Spleen (tissue), 11 donors: ENCODE data around the gene CAMK1D. TPM values are rescaled to one million over a fixed set of nuclear protein-coding genes. Genes with fewer than 3 reads are reported as not detected.

Experiments used
- DNase-seq: peaks from one replicate; pipeline ENCODE4 v3.0.0-alpha.2; 2020
- H3K27ac ChIP-seq, 8 donors: fragments of 200-600 bp; sonication (generic) in 7 of 8; 1 replicate in 4 of 8; 2 replicates in 4 of 8; pipeline versions ENCODE4 v1.5.0 to v1.8.0; 2016 to 2021; ENCODE audit warnings: inconsistent platforms in 4 of 8, mild to moderate bottlenecking in 4 of 8, moderate library complexity in 1 of 8
- H3K27me3 ChIP-seq, 7 donors: fragments of 200-600 bp; sonication (generic) in 6 of 7; replicated peaks in 1 of 7; 1 replicate in 4 of 7; 2 replicates in 3 of 7; pipeline versions ENCODE4 v1.5.0 to v1.8.0; 2016 to 2021; ENCODE audit warnings: inconsistent platforms in 3 of 7, mild to moderate bottlenecking in 1 of 7
- H3K36me3 ChIP-seq, 6 donors: fragments of 200-600 bp; sonication (generic) in 5 of 6; 1 replicate in 4 of 6; 2 replicates in 2 of 6; pipeline versions ENCODE4 v1.5.0 to v1.8.0; 2016 to 2021; ENCODE audit warnings: inconsistent platforms in 2 of 6
- H3K4me1 ChIP-seq, 6 donors: fragments of 200-600 bp; sonication (generic) in 5 of 6; 1 replicate in 3 of 6; 2 replicates in 3 of 6; pipeline versions ENCODE4 v1.5.0 to v1.8.0; 2016 to 2021; ENCODE audit warnings: inconsistent platforms in 3 of 6
- H3K4me3 ChIP-seq, 8 donors: fragments of 200-600 bp; sonication (generic) in 7 of 8; 1 replicate in 4 of 8; 2 replicates in 4 of 8; pipeline versions ENCODE4 v1.5.0 to v1.8.0; 2016 to 2021; ENCODE audit warnings: inconsistent platforms in 4 of 8, mild to moderate bottlenecking in 4 of 8, moderate library complexity in 2 of 8
- H3K9me3 ChIP-seq, 8 donors: fragments of 200-600 bp; sonication (generic) in 7 of 8; 1 replicate in 4 of 8; 2 replicates in 4 of 8; pipeline versions ENCODE4 v1.5.0 to v1.8.0; 2016 to 2021; ENCODE audit warnings: inconsistent platforms in 4 of 8
- POLR2A ChIP-seq, 3 donors: fragments of 450-650 bp; IDR thresholded peaks; one replicate each; pipeline ENCODE4 v1.5.1; 2017; ENCODE audit warnings: antibody characterized with exemption in 3 of 3, mild to moderate bottlenecking in 1 of 3
- POLR2AphosphoS5 ChIP-seq, 3 donors: sonication (generic); formaldehyde crosslinking; IDR thresholded peaks; one replicate each; pipeline ENCODE4 v1.5.1; 2017; ENCODE audit warnings: antibody characterized with exemption in 3 of 3
- WGBS, 5 donors: extraction: QIAGEN DNeasy Blood & Tissue Kit in 3 of 5; methylation state at CpG; one replicate each; pipeline versions ENCODE4 v1.1.5 to v1.1.7; 2013 to 2018; 5-methylcytosine and 5-hydroxymethylcytosine counted together
- intact Hi-C: fragments of 100-400 bp; cut with DNase I; formaldehyde crosslinking; loops from one replicate; pipeline ENCODE4 v1.15.0; 2023; ENCODE audit warnings: low total_unique reads
- polyA plus RNA-seq, 3 donors: library from polyadenylated mRNA; stranded (reverse); fragments of 200-250 nt; gene quantifications; one replicate each; pipeline ENCODE4 v1.2.1, GENCODE V29; 2013
- total RNA-seq, 7 donors: library from RNA; depleted of rRNA in 3 of 7; stranded (reverse); fragments of >200 nt in 3 of 7; fragmentation: NEBNext Ultra II Directional in 4 of 7; extraction: Animal tissue kit (Norgen Biotek cat#: 25700) in 4 of 7; gene quantifications; one replicate each; pipeline versions ENCODE4 v1.1.0 to v1.2.1, GENCODE V29; 2016 to 2021
- TF ChIP-seq, protein P1 (sequence below), 11 experiments: fragments of 200-600 bp in 7 of 11; fragments of 450-650 bp in 4 of 11; sonication (generic) in 4 of 11; IDR thresholded peaks in 8 of 11; conservative IDR thresholded peaks in 3 of 11; 1 replicate in 7 of 11; 2 replicates in 4 of 11; pipeline versions ENCODE4 v1.4.0 to v1.8.0; 2016 to 2021; ENCODE audit warnings: antibody characterized with exemption in 11 of 11, inconsistent platforms in 4 of 11, mild to moderate bottlenecking in 1 of 11
- donor health status: healthy with polysubstance abuse.
- donor health status: DM: no; HTN: no; CAD: no; lungs with moderate emphysema.
- donor health status: DM: no; HTN: no; CAD: no.
- donor health status: Bipolar disorder and iron deficiency.
- donor health status: healthy.
- donor health status: DM: no; HTN: no; CAD: no.
- donor health status: DM: yes; HTN: yes; CAD: no.

CAMK1D gene
- total and polyA plus RNA-seq, 10 donors: 6.8 to 34.5 (median 20.0) TPM

- Histone ChIP-seq H3K27me3 (no peaks in the 10 kb centered on the region), H3K4me1 (peaks cover 0 to 21% (median 0%) of the 10 kb centered on the region in 6 donors), H3K36me3 (no peaks in the 10 kb centered on the region), H3K27ac (no peak overlapping the region), H3K4me3 (no peak overlapping the region), H3K9me3 (no peaks in the 10 kb centered on the region)
- intact Hi-C loops: no loop called here
- TF ChIP-seq, protein P1, sequence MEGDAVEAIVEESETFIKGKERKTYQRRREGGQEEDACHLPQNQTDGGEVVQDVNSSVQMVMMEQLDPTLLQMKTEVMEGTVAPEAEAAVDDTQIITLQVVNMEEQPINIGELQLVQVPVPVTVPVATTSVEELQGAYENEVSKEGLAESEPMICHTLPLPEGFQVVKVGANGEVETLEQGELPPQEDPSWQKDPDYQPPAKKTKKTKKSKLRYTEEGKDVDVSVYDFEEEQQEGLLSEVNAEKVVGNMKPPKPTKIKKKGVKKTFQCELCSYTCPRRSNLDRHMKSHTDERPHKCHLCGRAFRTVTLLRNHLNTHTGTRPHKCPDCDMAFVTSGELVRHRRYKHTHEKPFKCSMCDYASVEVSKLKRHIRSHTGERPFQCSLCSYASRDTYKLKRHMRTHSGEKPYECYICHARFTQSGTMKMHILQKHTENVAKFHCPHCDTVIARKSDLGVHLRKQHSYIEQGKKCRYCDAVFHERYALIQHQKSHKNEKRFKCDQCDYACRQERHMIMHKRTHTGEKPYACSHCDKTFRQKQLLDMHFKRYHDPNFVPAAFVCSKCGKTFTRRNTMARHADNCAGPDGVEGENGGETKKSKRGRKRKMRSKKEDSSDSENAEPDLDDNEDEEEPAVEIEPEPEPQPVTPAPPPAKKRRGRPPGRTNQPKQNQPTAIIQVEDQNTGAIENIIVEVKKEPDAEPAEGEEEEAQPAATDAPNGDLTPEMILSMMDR (IDR thresholded peaks at IDR 0.05 in 8 of 11, conservative IDR thresholded peaks at IDR 0.05 in 3 of 11): no peak
- TF ChIP-seq POLR2A (IDR thresholded peaks at IDR 0.05) (no peak), POLR2AphosphoS5 (IDR thresholded peaks at IDR 0.05) (no peak)
- no peak for DNase-seq
- WGBS, 5 donors: 93 to 96% (median 95%) methylated on average over 3 of the region's 3 CpGs
These were observed 311.5 kb downstream of the CAMK1D start for GRCh38 chr10:12660812-12661211.

DNA sequence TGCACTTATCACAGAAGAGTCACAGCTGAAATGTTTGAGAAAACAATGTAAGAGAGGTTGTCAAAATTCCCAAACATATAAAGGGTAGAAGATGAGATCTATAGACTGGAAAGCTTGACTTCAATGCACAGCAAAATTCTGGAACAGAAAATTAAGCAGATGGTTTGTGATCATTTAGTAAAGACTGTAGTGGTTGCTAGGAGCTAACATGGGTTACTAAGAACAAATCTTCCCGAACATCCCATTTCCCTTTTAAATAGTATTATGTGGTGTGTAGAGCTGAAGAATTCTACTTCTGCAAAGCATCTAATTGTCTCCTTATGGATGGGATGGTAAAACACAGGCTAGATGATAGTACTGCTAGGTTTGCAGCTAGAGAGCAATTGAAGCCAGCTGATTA, 312.3 kb downstream of the CAMK1D start:
- H3K27ac ChIP-seq: no peak overlapping the region
- peaks cover 0 to 15% (median 0%) of the 10 kb centered on the region in 6 donors for H3K4me1 ChIP-seq
- no peak for DNase-seq
- no peaks in the 10 kb centered on the region for H3K9me3 ChIP-seq
- H3K36me3 ChIP-seq: peaks cover 0 to 1% (median under 1%) of the 10 kb centered on the region in 6 donors
- H3K4me3 ChIP-seq: no peak overlapping the region
- H3K27me3 ChIP-seq: no peaks in the 10 kb centered on the region
- intact Hi-C loops: no loop called here
- 80 to 92% (median 87%) methylated on average over 1 of the region's 1 CpG for WGBS, 5 donors
- TF ChIP-seq, protein P1 (IDR thresholded peaks at IDR 0.05 in 8 of 11, conservative IDR thresholded peaks at IDR 0.05 in 3 of 11): no peak
- TF ChIP-seq POLR2A (IDR thresholded peaks at IDR 0.05) (no peak), POLR2AphosphoS5 (IDR thresholded peaks at IDR 0.05) (no peak)

GRCh38 chr10:12663863-12664262, 314.5 kb downstream of the CAMK1D start:
- no peak overlapping the region for H3K27ac ChIP-seq
- no peaks in the 10 kb centered on the region for H3K27me3 ChIP-seq
- TF ChIP-seq POLR2A (IDR thresholded peaks at IDR 0.05): no peak
- no peak for TF ChIP-seq POLR2AphosphoS5 (IDR thresholded peaks at IDR 0.05)
- TF ChIP-seq, protein P1 (IDR thresholded peaks at IDR 0.05 in 8 of 11, conservative IDR thresholded peaks at IDR 0.05 in 3 of 11): no peak
- H3K4me1 ChIP-seq: peaks cover 0 to 12% (median 0%) of the 10 kb centered on the region in 6 donors
- no peaks in the 10 kb centered on the region for H3K9me3 ChIP-seq
- no peak for DNase-seq
- H3K4me3 ChIP-seq: no peak overlapping the region
- WGBS, 5 donors: 82 to 94% (median 92%) methylated on average over 1 of the region's 1 CpG
- H3K36me3 ChIP-seq: peaks cover 0 to 14% (median 5%) of the 10 kb centered on the region in 6 donors
- intact Hi-C loops: no loop called here

GRCh38 chr10:12665501-12665900, 316.2 kb downstream of the CAMK1D start:
- no peak overlapping the region for H3K4me3 ChIP-seq
- peaks cover 0 to 8% (median 5%) of the 10 kb centered on the region in 8 donors for H3K9me3 ChIP-seq
- TF ChIP-seq POLR2A (IDR thresholded peaks at IDR 0.05) (no peak), POLR2AphosphoS5 (IDR thresholded peaks at IDR 0.05) (no peak)
- TF ChIP-seq, protein P1 (IDR thresholded peaks at IDR 0.05 in 8 of 11, conservative IDR thresholded peaks at IDR 0.05 in 3 of 11): no peak
- 79 to 88% (median 81%) methylated on average over 7 of the region's 7 CpGs for WGBS, 5 donors
- H3K27ac ChIP-seq: no peak overlapping the region
- peaks cover 0 to 16% (median 5%) of the 10 kb centered on the region in 6 donors for H3K36me3 ChIP-seq
- no peaks in the 10 kb centered on the region for H3K27me3 ChIP-seq
- no peaks in the 10 kb centered on the region for H3K4me1 ChIP-seq
- intact Hi-C loops: no loop called here
- no peak for DNase-seq
